K562 (cell line): ENCODE data around the gene UIMC1. TPM values are rescaled to one million over a fixed set of nuclear protein-coding genes. Genes with fewer than 3 reads are reported as not detected.

ENCODE experiments used
- ATAC-seq: fragments of 200-7000 bp; cut with Tn5 transposase; 3 replicates; pipeline ENCODE4 v1.9.1; 2020; ENCODE audit warnings: moderate library complexity
- BruUV-seq: library from RNA; stranded (reverse); fragments of 400-500 nt; replicated peaks from 2 replicates; lab custom pipeline; 2021; lab: Mats Ljungman, UMichigan
- CTCF ChIA-PET: fragments of 300-600 bp; formaldehyde crosslinking; extraction: SDS; loops from one replicate; lab custom pipeline; 2021; ENCODE audit warnings: low intra/inter-chr PET ratio; lab: Yijun Ruan, JAX
- POLR2A ChIA-PET: fragments of 300-600, 350-650 bp; sonication (Branson Sonifier 250); formaldehyde crosslinking; extraction: SDS; loops from one replicate; lab custom pipeline; 2021; ENCODE audit warnings: antibody characterized with exemption, inconsistent platforms; lab: Yijun Ruan, JAX
- DNase-seq, 4 experiments: peaks; one replicate each; pipeline versions ENCODE4 v3.0.0 to v3.0.0-alpha.2; 2011 to 2018; ENCODE audit warnings: low spot score in 3 of 4, mixed read lengths in 3 of 4; ENCODE audit errors: extremely low read depth in 1 of 4
- FAIRE-seq: peaks from 2 replicates; lab custom pipeline; 2011; peaks lifted over from hg19 to GRCh38; lab: Jason Lieb, UNC
- H2AFZ ChIP-seq: 2 replicates; pipeline ENCODE4 v1.6.0; 2011; ENCODE audit warnings: low read depth, low read length, control low read depth, inconsistent platforms
- H3K27ac ChIP-seq: fragments of 200-600 bp; 3 replicates; pipeline ENCODE4 v1.8.0; 2011; ENCODE audit warnings: low read depth, mild to moderate bottlenecking, control low read depth, inconsistent platforms, low read length, moderate library complexity, mixed read lengths; ENCODE audit errors: extremely low read depth
- H3K27me3 ChIP-seq, 2 experiments: fragments of 300-600 bp in 1 of 2; 2 replicates in 1 of 2; 3 replicates in 1 of 2; pipeline versions ENCODE4 v1.6.0 to v1.8.0; 2011; ENCODE audit warnings: inconsistent platforms in 2 of 2, low read length in 2 of 2, mild to moderate bottlenecking in 1 of 2, mixed read lengths in 1 of 2, moderate library complexity in 1 of 2; ENCODE audit not compliant: control insufficient read depth in 2 of 2, insufficient read depth in 2 of 2
- H3K36me3 ChIP-seq: fragments of 300-600 bp; 3 replicates; pipeline ENCODE4 v1.8.0; 2011; ENCODE audit warnings: mild to moderate bottlenecking, low read length, inconsistent platforms; ENCODE audit not compliant: control insufficient read depth, insufficient read depth
- H3K4me1 ChIP-seq, 2 experiments: fragments of 200-600 bp in 1 of 2; replicated peaks in 1 of 2; 2 replicates in 1 of 2; 3 replicates in 1 of 2; pipeline versions ENCODE4 v1.5.1 to v1.8.0; 2011; ENCODE audit warnings: inconsistent platforms in 2 of 2, low read length in 2 of 2, mild to moderate bottlenecking in 1 of 2, mixed read lengths in 1 of 2, moderate library complexity in 1 of 2; ENCODE audit not compliant: control insufficient read depth in 2 of 2, insufficient read depth in 2 of 2
- H3K4me2 ChIP-seq: 2 replicates; pipeline ENCODE4 v1.6.1; 2011; ENCODE audit warnings: low read length, control low read depth, inconsistent platforms, mixed read lengths; ENCODE audit not compliant: insufficient read depth
- H3K4me3 ChIP-seq: fragments of 200-600 bp; sonication (generic), shearing (Covaris generic); 2 replicates; pipeline ENCODE4 v1.5.1; 2016; ENCODE audit warnings: control low read depth, inconsistent platforms
- H3K79me2 ChIP-seq: fragments of 200-600 bp; 3 replicates; pipeline ENCODE4 v1.8.0; 2011; ENCODE audit warnings: low read length, inconsistent platforms; ENCODE audit not compliant: control insufficient read depth, insufficient read depth
- H3K9ac ChIP-seq, 2 experiments: 2 replicates each; pipeline versions ENCODE4 v1.6.0 to v1.6.1; 2011; ENCODE audit warnings: low read depth in 2 of 2, low read length in 2 of 2, control low read depth in 1 of 2, inconsistent platforms in 1 of 2, mild to moderate bottlenecking in 1 of 2, mixed read lengths in 1 of 2; ENCODE audit not compliant: insufficient read depth in 1 of 2
- H3K9me1 ChIP-seq: one replicate; pipeline ENCODE4 v1.6.0; 2011; ENCODE audit warnings: inconsistent platforms, mild to moderate bottlenecking, low read length, moderate library complexity; ENCODE audit not compliant: control insufficient read depth, insufficient read depth
- H3K9me3 ChIP-seq: replicated peaks from 2 replicates; pipeline ENCODE4 v1.5.1; 2011; ENCODE audit warnings: low read depth, low read length, inconsistent platforms; ENCODE audit not compliant: control insufficient read depth, insufficient read depth
- H4K20me1 ChIP-seq: replicated peaks from 2 replicates; pipeline ENCODE4 v1.6.1; 2011; ENCODE audit warnings: low read length, inconsistent platforms, mixed read lengths; ENCODE audit not compliant: control insufficient read depth, insufficient read depth
- SMAD4 ChIP-seq: fragments of 250-450 bp; sonication (Bioruptor Pico); conservative IDR thresholded peaks from 2 replicates; pipeline ENCODE4 v1.8.0; 2021; ENCODE audit warnings: inconsistent platforms, mild to moderate bottlenecking, moderate library complexity
- STAT5A ChIP-seq: IDR thresholded peaks from 2 replicates; pipeline ENCODE4 v1.6.1; 2012; ENCODE audit warnings: low read length, inconsistent platforms, borderline replicate concordance
- WGBS: fragments of 100-300 bp; shearing (Covaris generic); methylation state at CpG from one replicate; pipeline ENCODE4 v1.1.6; 2016; ENCODE audit warnings: low coverage, mixed read lengths; ENCODE audit not compliant: insufficient coverage; ENCODE audit errors: missing lambda C conversion rate; 5-methylcytosine and 5-hydroxymethylcytosine counted together
- in situ Hi-C: fragments of 300-500 bp; cut with MboI; formaldehyde crosslinking; loops from 4 replicates; pipeline ENCODE4 v1.15.0; 2018; ENCODE audit warnings: inconsistent platforms, mixed read lengths
- intact Hi-C: fragments of 100-400 bp; cut with micrococcal nuclease; formaldehyde crosslinking; loops from 2 replicates; pipeline ENCODE4 v1.14.2; 2022
- polyA plus RNA-seq, 8 experiments: library from polyadenylated mRNA; depleted of rRNA in 4 of 8; stranded (reverse) in 5 of 8; unstranded in 3 of 8; fragments of >200 nt; fragmentation: Nextera tagmentation in 2 of 8; fragmentation: Illumina TruSeq in 1 of 8; extraction: Ambion mirVana in 2 of 8; extraction: Trizol in 1 of 8; gene quantifications; 2 replicates each; pipeline versions ENCODE4 v1.2.1 to v1.2.3, GENCODE V29; 2011 to 2014; ENCODE audit warnings: inconsistent platforms in 1 of 8, missing spikeins in 1 of 8
- total RNA-seq, 7 experiments: library from RNA; depleted of rRNA in 6 of 7; stranded (reverse); fragments of >200 nt in 6 of 7; fragmentation: Illumina TruSeq in 2 of 7; extraction: Trizol in 2 of 7; gene quantifications; 2 replicates each; pipeline versions ENCODE4 v1.2.1 to v1.2.3, GENCODE V29; 2011 to 2021; ENCODE audit warnings: low replicate concordance in 1 of 7
- TF ChIP-seq, protein P1 (sequence below): fragments of 250-450 bp; sonication (Bioruptor Pico); IDR thresholded peaks from 2 replicates; pipeline ENCODE4 v1.9.0; 2021; ENCODE audit warnings: mild to moderate bottlenecking, inconsistent platforms

Gene UIMC1
- total and polyA plus RNA-seq, 9 of the 15 experiments (the other 6 are each of a cell fraction or from before 2014, with no cell fraction given): 14.9 to 51.7 (median 36.8) TPM

DNA sequence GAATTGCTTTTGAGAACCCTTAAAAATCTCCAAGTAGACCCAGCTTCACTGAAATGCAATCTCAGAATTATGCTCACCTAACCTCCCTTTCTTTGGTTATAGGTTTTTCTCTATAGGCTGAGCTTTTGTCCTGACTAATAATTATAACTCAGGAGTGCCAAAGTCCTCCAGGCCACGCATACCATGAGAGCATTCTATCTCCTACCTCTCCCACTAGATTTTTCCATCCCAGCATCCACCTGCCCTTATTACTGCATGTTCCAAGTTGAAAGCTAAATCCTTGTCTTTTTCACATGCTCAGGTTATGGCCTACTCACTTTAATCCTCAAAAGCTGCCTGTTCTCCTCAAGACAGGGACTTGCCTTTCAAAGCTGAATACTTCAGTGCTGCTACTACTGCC lies 38.1 kb upstream of the UIMC1 start:
- Histone ChIP-seq H3K9me1 (no peaks in the 10 kb centered on the region), H3K27me3 (no peaks in the 10 kb centered on the region), H3K4me1 (no peaks in the 10 kb centered on the region; a peak in 1 of 5 replicates), H3K9ac (no peak overlapping the region), H2AFZ (no peak overlapping the region), H3K4me2 (no peak overlapping the region), H3K4me3 (no peak overlapping the region), H4K20me1 (no peaks in the 10 kb centered on the region), H3K9me3 (no peaks in the 10 kb centered on the region; the same call in 1 of the 2 replicates), H3K27ac (no peak overlapping the region), H3K36me3 (peaks cover 79% of the 10 kb centered on the region), H3K79me2 (no peaks in the 10 kb centered on the region)
- TF ChIP-seq SMAD4 (CRISPR knock-in tag): no peak
- TF ChIP-seq STAT5A: no peak
- TF ChIP-seq, protein P1, sequence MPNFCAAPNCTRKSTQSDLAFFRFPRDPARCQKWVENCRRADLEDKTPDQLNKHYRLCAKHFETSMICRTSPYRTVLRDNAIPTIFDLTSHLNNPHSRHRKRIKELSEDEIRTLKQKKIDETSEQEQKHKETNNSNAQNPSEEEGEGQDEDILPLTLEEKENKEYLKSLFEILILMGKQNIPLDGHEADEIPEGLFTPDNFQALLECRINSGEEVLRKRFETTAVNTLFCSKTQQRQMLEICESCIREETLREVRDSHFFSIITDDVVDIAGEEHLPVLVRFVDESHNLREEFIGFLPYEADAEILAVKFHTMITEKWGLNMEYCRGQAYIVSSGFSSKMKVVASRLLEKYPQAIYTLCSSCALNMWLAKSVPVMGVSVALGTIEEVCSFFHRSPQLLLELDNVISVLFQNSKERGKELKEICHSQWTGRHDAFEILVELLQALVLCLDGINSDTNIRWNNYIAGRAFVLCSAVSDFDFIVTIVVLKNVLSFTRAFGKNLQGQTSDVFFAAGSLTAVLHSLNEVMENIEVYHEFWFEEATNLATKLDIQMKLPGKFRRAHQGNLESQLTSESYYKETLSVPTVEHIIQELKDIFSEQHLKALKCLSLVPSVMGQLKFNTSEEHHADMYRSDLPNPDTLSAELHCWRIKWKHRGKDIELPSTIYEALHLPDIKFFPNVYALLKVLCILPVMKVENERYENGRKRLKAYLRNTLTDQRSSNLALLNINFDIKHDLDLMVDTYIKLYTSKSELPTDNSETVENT (CRISPR knock-in tag): no peak
- ATAC-seq (no peak), FAIRE-seq (no peak), DNase-seq (no peak)
- ChIA-PET CTCF (no interaction called here), POLR2A (interaction anchor here (0.7 to 1.1 kb wide), 3 partner anchors 19 to 53 kb away, joined by 3 to 4 read pairs (median 3); no protein-coding TSS in a partner anchor)
- 93% methylated on average over 1 of the region's 1 CpG for WGBS
- intact Hi-C loops (no loop called here), in situ Hi-C loops (no loop called here)
- BruUV-seq: no TSS peak
